Measurements from ENCODE around the gene PLCB3. TPM values are rescaled to one million over a fixed set of nuclear protein-coding genes. Genes with fewer than 3 reads are reported as not detected.

Gene PLCB3
- polyA plus RNA-seq, 1 donor from 2014 or later = 2.1 TPM

DNA sequence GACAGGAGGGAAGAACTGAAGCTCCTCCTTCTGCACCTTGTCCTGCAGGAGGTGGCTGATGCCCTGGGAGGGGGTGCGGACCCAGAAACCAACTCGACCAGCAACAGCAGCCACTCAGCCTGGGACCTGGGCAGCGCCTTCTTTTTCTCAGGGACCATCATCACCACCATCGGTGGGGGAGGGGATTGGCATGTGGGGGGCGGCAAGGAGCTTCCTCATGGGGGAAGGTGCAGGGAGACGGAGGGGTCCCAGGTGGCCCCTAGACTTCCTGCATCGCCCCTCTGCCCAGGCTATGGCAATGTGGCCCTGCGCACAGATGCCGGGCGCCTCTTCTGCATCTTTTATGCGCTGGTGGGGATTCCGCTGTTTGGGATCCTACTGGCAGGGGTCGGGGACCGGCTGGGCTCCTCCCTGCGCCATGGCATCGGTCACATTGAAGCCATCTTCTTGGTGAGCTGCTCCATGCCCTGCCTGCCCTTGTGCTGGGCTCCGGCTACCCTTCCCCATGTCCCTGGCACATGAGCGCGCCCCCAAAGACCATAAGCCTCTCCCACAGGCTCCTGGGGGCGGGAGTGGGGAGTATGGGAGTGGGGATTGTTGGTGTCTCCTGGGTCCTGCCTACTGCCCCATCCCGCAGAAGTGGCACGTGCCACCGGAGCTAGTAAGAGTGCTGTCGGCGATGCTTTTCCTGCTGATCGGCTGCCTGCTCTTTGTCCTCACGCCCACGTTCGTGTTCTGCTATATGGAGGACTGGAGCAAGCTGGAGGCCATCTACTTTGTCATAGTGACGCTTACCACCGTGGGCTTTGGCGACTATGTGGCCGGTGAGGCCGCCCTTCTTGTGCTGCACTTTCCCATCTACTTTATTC is 45.7 kb downstream of the PLCB3 start:
- Histone ChIP-seq H3K36me3 (ENCODE audit: insufficient read depth, low read length) (no peaks in the 10 kb centered on the region), H3K9me2 (ENCODE audit: insufficient read depth, low read length) (no peaks in the 10 kb centered on the region), H2AFZ (ENCODE audit: low read depth, low read length) (no peak overlapping the region), H3K4me3 (ENCODE audit: low read length) (no peak overlapping the region), H3K27ac (ENCODE audit: low read length) (no peak overlapping the region), H3K79me2 (replicated peaks; ENCODE audit: insufficient read depth, low read length) (no peaks in the 10 kb centered on the region), H3F3A (ENCODE audit: insufficient read depth, low read length, poor library complexity, severe bottlenecking) (no peaks in the 10 kb centered on the region), H3K27me3 (ENCODE audit: insufficient read depth, low read depth, low read length) (peaks cover 96% of the 10 kb centered on the region), H3K9ac (ENCODE audit: low read length) (no peak overlapping the region), H4K20me1 (ENCODE audit: insufficient read depth) (no peaks in the 10 kb centered on the region), H3K4me2 (ENCODE audit: low read length) (no peak overlapping the region), H3K9me3 (ENCODE audit: low read length) (no peaks in the 10 kb centered on the region)
- TF ChIP-seq, protein P1, sequence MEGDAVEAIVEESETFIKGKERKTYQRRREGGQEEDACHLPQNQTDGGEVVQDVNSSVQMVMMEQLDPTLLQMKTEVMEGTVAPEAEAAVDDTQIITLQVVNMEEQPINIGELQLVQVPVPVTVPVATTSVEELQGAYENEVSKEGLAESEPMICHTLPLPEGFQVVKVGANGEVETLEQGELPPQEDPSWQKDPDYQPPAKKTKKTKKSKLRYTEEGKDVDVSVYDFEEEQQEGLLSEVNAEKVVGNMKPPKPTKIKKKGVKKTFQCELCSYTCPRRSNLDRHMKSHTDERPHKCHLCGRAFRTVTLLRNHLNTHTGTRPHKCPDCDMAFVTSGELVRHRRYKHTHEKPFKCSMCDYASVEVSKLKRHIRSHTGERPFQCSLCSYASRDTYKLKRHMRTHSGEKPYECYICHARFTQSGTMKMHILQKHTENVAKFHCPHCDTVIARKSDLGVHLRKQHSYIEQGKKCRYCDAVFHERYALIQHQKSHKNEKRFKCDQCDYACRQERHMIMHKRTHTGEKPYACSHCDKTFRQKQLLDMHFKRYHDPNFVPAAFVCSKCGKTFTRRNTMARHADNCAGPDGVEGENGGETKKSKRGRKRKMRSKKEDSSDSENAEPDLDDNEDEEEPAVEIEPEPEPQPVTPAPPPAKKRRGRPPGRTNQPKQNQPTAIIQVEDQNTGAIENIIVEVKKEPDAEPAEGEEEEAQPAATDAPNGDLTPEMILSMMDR (IDR thresholded peaks at IDR 0.05; ENCODE audit: poor library complexity, severe bottlenecking) = no peak
- TF ChIP-seq EP300 (conservative IDR thresholded peaks at IDR 0.05; ENCODE audit: poor library complexity, severe bottlenecking) (no peak), POLR2AphosphoS5 (IDR thresholded peaks at IDR 0.05) (no peak), EZH2 (IDR thresholded peaks at IDR 0.05; ENCODE audit: borderline replicate concordance, insufficient read depth, low read length, poor library complexity, severe bottlenecking) (no peak), TAF1 (IDR thresholded peaks at IDR 0.05; ENCODE audit: low read depth) (no peak), RAD21 (conservative IDR thresholded peaks at IDR 0.05) (no peak), MXI1 (conservative IDR thresholded peaks at IDR 0.05; ENCODE audit: poor library complexity, severe bottlenecking) (no peak), SMC3 (conservative IDR thresholded peaks at IDR 0.05; ENCODE audit: poor library complexity) (no peak)
- TF ChIP-seq, protein P2, sequence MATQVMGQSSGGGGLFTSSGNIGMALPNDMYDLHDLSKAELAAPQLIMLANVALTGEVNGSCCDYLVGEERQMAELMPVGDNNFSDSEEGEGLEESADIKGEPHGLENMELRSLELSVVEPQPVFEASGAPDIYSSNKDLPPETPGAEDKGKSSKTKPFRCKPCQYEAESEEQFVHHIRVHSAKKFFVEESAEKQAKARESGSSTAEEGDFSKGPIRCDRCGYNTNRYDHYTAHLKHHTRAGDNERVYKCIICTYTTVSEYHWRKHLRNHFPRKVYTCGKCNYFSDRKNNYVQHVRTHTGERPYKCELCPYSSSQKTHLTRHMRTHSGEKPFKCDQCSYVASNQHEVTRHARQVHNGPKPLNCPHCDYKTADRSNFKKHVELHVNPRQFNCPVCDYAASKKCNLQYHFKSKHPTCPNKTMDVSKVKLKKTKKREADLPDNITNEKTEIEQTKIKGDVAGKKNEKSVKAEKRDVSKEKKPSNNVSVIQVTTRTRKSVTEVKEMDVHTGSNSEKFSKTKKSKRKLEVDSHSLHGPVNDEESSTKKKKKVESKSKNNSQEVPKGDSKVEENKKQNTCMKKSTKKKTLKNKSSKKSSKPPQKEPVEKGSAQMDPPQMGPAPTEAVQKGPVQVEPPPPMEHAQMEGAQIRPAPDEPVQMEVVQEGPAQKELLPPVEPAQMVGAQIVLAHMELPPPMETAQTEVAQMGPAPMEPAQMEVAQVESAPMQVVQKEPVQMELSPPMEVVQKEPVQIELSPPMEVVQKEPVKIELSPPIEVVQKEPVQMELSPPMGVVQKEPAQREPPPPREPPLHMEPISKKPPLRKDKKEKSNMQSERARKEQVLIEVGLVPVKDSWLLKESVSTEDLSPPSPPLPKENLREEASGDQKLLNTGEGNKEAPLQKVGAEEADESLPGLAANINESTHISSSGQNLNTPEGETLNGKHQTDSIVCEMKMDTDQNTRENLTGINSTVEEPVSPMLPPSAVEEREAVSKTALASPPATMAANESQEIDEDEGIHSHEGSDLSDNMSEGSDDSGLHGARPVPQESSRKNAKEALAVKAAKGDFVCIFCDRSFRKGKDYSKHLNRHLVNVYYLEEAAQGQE (IDR thresholded peaks at IDR 0.05; ENCODE audit: borderline replicate concordance) = no peak

DNA sequence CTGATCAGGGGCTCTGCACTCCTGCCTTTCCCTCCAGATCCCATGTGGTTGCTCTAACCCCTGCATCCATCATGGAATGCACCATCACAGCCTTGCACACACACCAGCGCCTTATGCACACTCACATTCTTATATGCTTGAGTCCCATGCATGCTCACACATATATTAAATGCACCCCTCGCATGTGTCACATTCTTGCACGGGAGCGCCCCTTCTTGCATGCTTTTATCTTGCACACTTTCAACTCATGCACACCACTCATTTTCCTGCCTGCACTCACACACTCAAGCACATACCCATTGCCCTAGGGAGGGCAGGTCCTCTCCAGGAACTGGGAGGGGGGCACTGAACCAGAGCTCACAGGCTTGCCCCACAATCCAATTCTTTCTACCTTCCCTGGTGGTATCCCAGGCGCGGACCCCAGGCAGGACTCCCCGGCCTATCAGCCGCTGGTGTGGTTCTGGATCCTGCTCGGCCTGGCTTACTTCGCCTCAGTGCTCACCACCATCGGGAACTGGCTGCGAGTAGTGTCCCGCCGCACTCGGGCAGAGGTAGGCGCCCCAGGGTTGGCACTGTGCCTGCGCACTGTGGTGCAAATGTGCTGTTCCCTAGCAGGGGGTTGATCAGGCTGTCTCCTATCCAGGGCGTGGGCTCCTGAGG is 46.5 kb downstream of the PLCB3 start:
- Histone ChIP-seq H3K9ac (ENCODE audit: low read length) (no peak overlapping the region), H3K9me2 (ENCODE audit: insufficient read depth, low read length) (no peaks in the 10 kb centered on the region), H2AFZ (ENCODE audit: low read depth, low read length) (no peak overlapping the region), H3K4me2 (ENCODE audit: low read length) (no peak overlapping the region), H3K36me3 (ENCODE audit: insufficient read depth, low read length) (no peaks in the 10 kb centered on the region), H3F3A (ENCODE audit: insufficient read depth, low read length, poor library complexity, severe bottlenecking) (no peaks in the 10 kb centered on the region), H3K27me3 (ENCODE audit: insufficient read depth, low read depth, low read length) (peaks cover 89% of the 10 kb centered on the region), H4K20me1 (ENCODE audit: insufficient read depth) (no peaks in the 10 kb centered on the region), H3K27ac (ENCODE audit: low read length) (no peak overlapping the region), H3K9me3 (ENCODE audit: low read length) (no peaks in the 10 kb centered on the region), H3K79me2 (replicated peaks; ENCODE audit: insufficient read depth, low read length) (no peaks in the 10 kb centered on the region), H3K4me3 (ENCODE audit: low read length) (no peak overlapping the region)
- TF ChIP-seq, protein P1 (IDR thresholded peaks at IDR 0.05; ENCODE audit: poor library complexity, severe bottlenecking) = no peak
- TF ChIP-seq, protein P2 (IDR thresholded peaks at IDR 0.05; ENCODE audit: borderline replicate concordance) = no peak
- TF ChIP-seq RAD21 (conservative IDR thresholded peaks at IDR 0.05) (no peak), TAF1 (IDR thresholded peaks at IDR 0.05; ENCODE audit: low read depth) (no peak), POLR2AphosphoS5 (IDR thresholded peaks at IDR 0.05) (no peak), MXI1 (conservative IDR thresholded peaks at IDR 0.05; ENCODE audit: poor library complexity, severe bottlenecking) (no peak), EZH2 (IDR thresholded peaks at IDR 0.05; ENCODE audit: borderline replicate concordance, insufficient read depth, low read length, poor library complexity, severe bottlenecking) (peak; percentile 43)
